Stimulated activated naive CD8-positive, alpha-beta T cell treated with anti-CD3 and anti-CD28 coated beads, Interleukin-15, amount 100 ng/mL, for 72 hours (primary cell): ENCODE results near the gene RTBDN.
A peak's percentile ranks its signal among the peaks of the same experiment; 100 is the strongest.

ENCODE experiments used
- ATAC-seq: fragments of 150-1000 bp; cut with Tn5 transposase; 2 replicates; pipeline ENCODE4 v1.10.0; 2021; ENCODE audit warnings: mild to moderate bottlenecking, moderate library complexity
- DNase-seq, 2 donors: peaks; one replicate each; pipeline ENCODE4 v3.0.0; 2021 to 2022
- H3K27ac Mint-ChIP-seq, 2 donors: one replicate each; pipeline ENCODE4 v1.8.0; 2022; ENCODE audit warnings: mild to moderate bottlenecking in 2 of 2, mixed read lengths in 2 of 2, moderate library complexity in 2 of 2
- H3K27me3 Mint-ChIP-seq: one replicate; pipeline ENCODE4 v1.8.0; 2022; ENCODE audit warnings: mixed read lengths
- H3K4me1 Mint-ChIP-seq: one replicate; pipeline ENCODE4 v1.8.0; 2022; ENCODE audit warnings: mild to moderate bottlenecking, mixed read lengths
- H3K4me3 Mint-ChIP-seq, 2 donors: one replicate each; pipeline ENCODE4 v1.8.0; 2022; ENCODE audit warnings: mild to moderate bottlenecking in 2 of 2, mixed read lengths in 2 of 2, moderate library complexity in 1 of 2
- H3K9me3 Mint-ChIP-seq, 2 donors: one replicate each; pipeline ENCODE4 v1.8.0; 2022; ENCODE audit warnings: mixed read lengths in 2 of 2

Gene RTBDN

GRCh38 chr19:12793290-12794195 is 40.8 kb downstream of the RTBDN start:
- H3K27ac Mint-ChIP-seq, result peak overlapping the region; percentile 98 to 100
- DNase-seq, result peak; percentile 96 to 97
- ATAC-seq, result peak; percentile 55
- H3K27me3 Mint-ChIP-seq, result no peaks in the 10 kb centered on the region
- H3K4me1 Mint-ChIP-seq, result peaks cover 37% of the 10 kb centered on the region
- H3K9me3 Mint-ChIP-seq, result no peaks in the 10 kb centered on the region
- H3K4me3 Mint-ChIP-seq, result peak overlapping the region; percentile 90 to 91

- Mint-ChIP-seq H3K27me3 (no peaks in the 10 kb centered on the region), H3K4me1 (peaks cover 42% of the 10 kb centered on the region), H3K9me3 (no peaks in the 10 kb centered on the region), H3K4me3 (peak overlapping the region; percentile 90 to 91), H3K27ac (peak overlapping the region; percentile 98 to 100)
- ATAC-seq, result no peak
- no peak for DNase-seq
These were observed 41.5 kb downstream of the RTBDN start for GRCh38 chr19:12792853-12793289.

DNA sequence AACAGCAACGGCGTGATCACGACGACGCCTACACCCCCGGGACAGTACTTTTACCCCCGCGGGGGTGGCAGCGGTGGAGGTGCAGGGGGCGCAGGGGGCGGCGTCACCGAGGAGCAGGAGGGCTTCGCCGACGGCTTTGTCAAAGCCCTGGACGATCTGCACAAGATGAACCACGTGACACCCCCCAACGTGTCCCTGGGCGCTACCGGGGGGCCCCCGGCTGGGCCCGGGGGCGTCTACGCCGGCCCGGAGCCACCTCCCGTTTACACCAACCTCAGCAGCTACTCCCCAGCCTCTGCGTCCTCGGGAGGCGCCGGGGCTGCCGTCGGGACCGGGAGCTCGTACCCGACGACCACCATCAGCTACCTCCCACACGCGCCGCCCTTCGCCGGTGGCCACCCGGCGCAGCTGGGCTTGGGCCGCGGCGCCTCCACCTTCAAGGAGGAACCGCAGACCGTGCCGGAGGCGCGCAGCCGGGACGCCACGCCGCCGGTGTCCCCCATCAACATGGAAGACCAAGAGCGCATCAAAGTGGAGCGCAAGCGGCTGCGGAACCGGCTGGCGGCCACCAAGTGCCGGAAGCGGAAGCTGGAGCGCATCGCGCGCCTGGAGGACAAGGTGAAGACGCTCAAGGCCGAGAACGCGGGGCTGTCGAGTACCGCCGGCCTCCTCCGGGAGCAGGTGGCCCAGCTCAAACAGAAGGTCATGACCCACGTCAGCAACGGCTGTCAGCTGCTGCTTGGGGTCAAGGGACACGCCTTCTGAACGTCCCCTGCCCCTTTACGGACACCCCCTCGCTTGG is 42.1 kb downstream of the RTBDN start:
- ATAC-seq (no peak), DNase-seq (peak; percentile 86 to 90)
- H3K27ac Mint-ChIP-seq, result peak overlapping the region; percentile 98 to 100
- no peaks in the 10 kb centered on the region for H3K9me3 Mint-ChIP-seq
- H3K4me3 Mint-ChIP-seq, result peak overlapping the region; percentile 90 to 91
- no peaks in the 10 kb centered on the region for H3K27me3 Mint-ChIP-seq
- peaks cover 42% of the 10 kb centered on the region for H3K4me1 Mint-ChIP-seq

DNA sequence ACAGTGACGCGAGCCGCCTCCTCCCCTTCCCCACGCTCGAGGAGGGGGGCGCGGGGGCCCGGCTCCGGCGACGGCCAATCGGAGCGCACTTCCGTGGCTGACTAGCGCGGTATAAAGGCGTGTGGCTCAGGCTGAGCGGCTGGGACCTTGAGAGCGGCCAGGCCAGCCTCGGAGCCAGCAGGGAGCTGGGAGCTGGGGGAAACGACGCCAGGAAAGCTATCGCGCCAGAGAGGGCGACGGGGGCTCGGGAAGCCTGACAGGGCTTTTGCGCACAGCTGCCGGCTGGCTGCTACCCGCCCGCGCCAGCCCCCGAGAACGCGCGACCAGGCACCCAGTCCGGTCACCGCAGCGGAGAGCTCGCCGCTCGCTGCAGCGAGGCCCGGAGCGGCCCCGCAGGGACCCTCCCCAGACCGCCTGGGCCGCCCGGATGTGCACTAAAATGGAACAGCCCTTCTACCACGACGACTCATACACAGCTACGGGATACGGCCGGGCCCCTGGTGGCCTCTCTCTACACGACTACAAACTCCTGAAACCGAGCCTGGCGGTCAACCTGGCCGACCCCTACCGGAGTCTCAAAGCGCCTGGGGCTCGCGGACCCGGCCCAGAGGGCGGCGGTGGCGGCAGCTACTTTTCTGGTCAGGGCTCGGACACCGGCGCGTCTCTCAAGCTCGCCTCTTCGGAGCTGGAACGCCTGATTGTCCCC is 42.9 kb downstream of the RTBDN start, which contains the start of gene JUNB:
JUNB (plus strand) TSS at position 142 of the 706 bp plus-strand sequence; CDS start at position 428, 286 bp downstream.
- Mint-ChIP-seq H3K4me3 (peak within 1 kb of the TSS; percentile 90 to 91), H3K27ac (peak within 1 kb of the TSS; percentile 89 to 100), H3K4me1 (peaks cover 40% of the 10 kb centered on the region)

DNA sequence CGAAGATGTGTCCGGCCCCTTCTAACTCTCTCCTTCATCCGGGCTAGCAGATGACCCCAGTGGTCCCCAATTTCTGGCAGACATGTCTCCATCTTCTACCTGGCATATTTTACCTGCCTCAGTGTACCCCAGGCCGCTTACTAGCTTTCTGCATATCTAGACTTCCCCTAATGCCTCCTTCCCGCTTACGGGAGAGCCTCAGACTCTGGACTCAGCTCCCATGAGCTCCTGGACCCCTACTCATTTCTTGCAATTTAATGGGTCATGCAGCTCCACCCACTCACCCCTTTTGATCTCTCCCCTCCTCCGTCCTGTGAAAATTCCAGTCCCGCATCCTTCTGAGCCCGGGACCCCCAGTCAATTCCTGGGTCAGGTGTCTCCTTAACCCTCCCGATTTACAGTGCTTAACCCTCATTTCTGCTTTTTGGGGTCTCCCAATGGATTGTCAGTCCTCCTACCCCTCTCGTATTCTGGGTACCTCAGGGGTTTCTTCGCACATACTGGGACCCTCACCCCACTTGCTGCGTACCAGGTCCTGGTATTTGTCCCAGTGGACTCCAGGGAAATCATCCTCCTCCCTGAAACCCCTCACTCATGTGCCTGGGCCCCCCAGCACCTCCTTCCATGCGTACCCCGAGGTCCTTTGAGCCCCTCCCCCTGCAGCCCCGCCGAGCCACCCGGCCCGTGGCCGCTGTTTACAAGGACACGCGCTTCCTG is 43.6 kb downstream of the RTBDN start:
- peaks cover 33% of the 10 kb centered on the region for H3K4me1 Mint-ChIP-seq
- peak overlapping the region; percentile 90 to 91 for H3K4me3 Mint-ChIP-seq
- no peaks in the 10 kb centered on the region for H3K9me3 Mint-ChIP-seq
- peak overlapping the region; percentile 89 to 100 for H3K27ac Mint-ChIP-seq
- H3K27me3 Mint-ChIP-seq, result no peaks in the 10 kb centered on the region
- ATAC-seq, result no peak
- no peak for DNase-seq

More for the DNA sequence above, 42.9 kb downstream of the RTBDN start, which contains the start of gene JUNB:
- Mint-ChIP-seq H3K27me3 (no peaks in the 10 kb centered on the region), H3K9me3 (no peaks in the 10 kb centered on the region)
- DNase-seq, result peak; percentile 97 to 99
- peak; percentile 49 for ATAC-seq

- Mint-ChIP-seq H3K4me3 (peak overlapping the region; percentile 90 to 91), H3K27ac (peak overlapping the region; percentile 89 to 100), H3K9me3 (no peaks in the 10 kb centered on the region), H3K27me3 (no peaks in the 10 kb centered on the region), H3K4me1 (peaks cover 26% of the 10 kb centered on the region)
- ATAC-seq, result peak; percentile 64
- peak; percentile 100 for DNase-seq
These were observed 44.3 kb downstream of the RTBDN start for GRCh38 chr19:12789904-12790619.

DNA sequence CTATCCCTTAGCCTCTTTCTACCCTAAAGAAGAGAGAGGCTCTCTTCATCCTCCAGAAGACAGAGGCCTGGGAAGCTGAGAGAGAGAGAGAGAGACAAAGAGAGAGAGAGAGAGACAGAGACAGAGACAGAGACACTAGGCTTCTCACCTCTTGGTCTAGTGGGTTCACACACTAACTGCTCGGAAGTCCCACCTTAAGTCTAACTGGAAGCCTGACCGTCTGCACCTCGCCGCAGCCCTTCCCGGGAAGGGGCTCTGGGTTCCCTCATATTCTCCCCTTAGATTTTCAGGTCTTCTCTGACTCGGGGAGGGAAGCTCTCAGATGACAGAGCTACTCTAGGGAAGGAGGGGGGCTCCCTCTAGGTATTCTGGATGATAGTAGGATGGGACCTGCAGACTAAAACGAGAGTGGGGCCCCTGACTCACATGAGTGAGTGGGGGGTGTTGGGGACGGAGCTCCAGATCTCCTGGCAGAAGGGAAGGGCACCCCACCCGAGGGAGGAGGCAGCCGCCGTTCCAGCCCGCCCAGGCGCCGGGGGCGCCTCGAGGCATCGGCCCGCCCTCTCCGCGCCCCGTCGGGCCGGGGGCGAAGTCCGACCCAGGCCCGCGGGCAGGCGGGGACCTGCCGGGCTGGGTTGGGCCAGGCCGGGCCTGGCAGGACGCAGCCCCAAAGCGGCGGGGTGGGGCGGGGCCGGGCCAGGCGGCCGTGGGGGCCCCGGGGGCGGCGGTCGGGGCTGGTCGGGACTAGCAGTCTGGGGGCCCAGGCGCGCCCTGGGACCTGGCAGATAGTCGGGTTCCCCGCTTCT is 45.1 kb downstream of the RTBDN start:
- no peak for ATAC-seq
- peak overlapping the region; percentile 91 to 97 for H3K27ac Mint-ChIP-seq

DNA sequence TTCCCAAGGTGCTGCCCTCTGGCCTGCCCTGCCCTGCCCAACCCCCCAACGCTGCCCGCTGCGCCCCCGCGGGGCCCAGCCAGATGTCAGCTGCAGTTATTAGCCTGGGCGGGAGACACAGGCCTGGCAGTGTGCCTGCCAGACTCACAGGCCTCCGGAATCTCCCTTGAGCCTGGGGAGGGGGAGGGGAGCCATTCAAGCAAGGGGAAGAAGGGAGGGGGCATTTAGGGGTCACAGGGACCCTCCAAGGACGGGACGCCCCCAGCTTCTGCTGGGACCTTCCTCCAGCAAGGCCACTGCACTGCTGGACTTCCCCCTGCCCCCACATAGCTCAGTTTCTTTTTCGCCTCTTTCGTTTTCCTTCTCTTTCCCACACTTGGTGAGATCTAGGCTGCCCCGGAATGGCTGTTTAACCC is 45.7 kb downstream of the RTBDN start:
- ATAC-seq, result no peak
- Mint-ChIP-seq H3K27me3 (no peaks in the 10 kb centered on the region), H3K4me3 (peak overlapping the region; percentile 95 to 97), H3K9me3 (no peaks in the 10 kb centered on the region), H3K4me1 (peaks cover 13% of the 10 kb centered on the region), H3K27ac (peak overlapping the region; percentile 91 to 97)
- DNase-seq, result peak; percentile 37 to 72

More for the DNA sequence above, 45.1 kb downstream of the RTBDN start:
- no peak for DNase-seq
- Mint-ChIP-seq H3K4me3 (peak overlapping the region; percentile 95 to 97), H3K4me1 (peaks cover 18% of the 10 kb centered on the region), H3K9me3 (no peaks in the 10 kb centered on the region), H3K27me3 (no peaks in the 10 kb centered on the region)

- Mint-ChIP-seq H3K27me3 (no peaks in the 10 kb centered on the region), H3K9me3 (no peaks in the 10 kb centered on the region), H3K4me1 (peaks cover 13% of the 10 kb centered on the region), H3K27ac (peak overlapping the region in 1 of 2 donors; percentile 91), H3K4me3 (peak overlapping the region; percentile 95 to 97)
- ATAC-seq, result no peak
- DNase-seq, result no peak
These were observed 46.2 kb downstream of the RTBDN start for GRCh38 chr19:12788042-12788681.

GRCh38 chr19:12787458-12787857 is 46.9 kb downstream of the RTBDN start:
- ATAC-seq, result no peak
- H3K9me3 Mint-ChIP-seq, result no peaks in the 10 kb centered on the region
- H3K27ac Mint-ChIP-seq, result no peak overlapping the region
- no peak for DNase-seq
- peaks cover 13% of the 10 kb centered on the region for H3K4me1 Mint-ChIP-seq
- H3K27me3 Mint-ChIP-seq, result no peaks in the 10 kb centered on the region
- no peak overlapping the region for H3K4me3 Mint-ChIP-seq

DNA sequence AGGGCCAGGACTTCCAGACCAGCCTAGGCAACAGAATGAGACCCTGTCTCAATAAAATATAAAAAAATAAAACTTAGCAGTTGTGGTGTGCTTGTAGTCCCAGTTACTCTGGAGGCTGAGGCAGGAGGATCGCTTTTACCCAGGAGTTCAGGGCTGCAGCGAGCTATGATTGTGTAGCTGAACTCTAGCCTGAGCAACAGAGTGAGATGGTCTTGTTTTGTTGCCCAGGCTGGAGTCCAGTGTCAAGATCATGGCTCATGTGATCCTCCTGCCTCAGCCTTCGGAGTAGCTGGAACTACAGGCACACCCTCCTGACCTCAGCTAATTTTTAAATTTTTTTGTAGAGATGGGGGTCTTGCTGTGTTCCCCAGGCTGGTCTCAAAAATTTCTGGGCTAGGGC is 47.4 kb downstream of the RTBDN start:
- peak overlapping the region in 1 of 2 donors; percentile 7 for H3K27ac Mint-ChIP-seq
- H3K4me1 Mint-ChIP-seq, result peaks cover 18% of the 10 kb centered on the region
- H3K9me3 Mint-ChIP-seq, result no peaks in the 10 kb centered on the region
- H3K27me3 Mint-ChIP-seq, result no peaks in the 10 kb centered on the region
- ATAC-seq (no peak), DNase-seq (no peak)
- peak overlapping the region in 1 of 2 donors; percentile 52 for H3K4me3 Mint-ChIP-seq

DNA sequence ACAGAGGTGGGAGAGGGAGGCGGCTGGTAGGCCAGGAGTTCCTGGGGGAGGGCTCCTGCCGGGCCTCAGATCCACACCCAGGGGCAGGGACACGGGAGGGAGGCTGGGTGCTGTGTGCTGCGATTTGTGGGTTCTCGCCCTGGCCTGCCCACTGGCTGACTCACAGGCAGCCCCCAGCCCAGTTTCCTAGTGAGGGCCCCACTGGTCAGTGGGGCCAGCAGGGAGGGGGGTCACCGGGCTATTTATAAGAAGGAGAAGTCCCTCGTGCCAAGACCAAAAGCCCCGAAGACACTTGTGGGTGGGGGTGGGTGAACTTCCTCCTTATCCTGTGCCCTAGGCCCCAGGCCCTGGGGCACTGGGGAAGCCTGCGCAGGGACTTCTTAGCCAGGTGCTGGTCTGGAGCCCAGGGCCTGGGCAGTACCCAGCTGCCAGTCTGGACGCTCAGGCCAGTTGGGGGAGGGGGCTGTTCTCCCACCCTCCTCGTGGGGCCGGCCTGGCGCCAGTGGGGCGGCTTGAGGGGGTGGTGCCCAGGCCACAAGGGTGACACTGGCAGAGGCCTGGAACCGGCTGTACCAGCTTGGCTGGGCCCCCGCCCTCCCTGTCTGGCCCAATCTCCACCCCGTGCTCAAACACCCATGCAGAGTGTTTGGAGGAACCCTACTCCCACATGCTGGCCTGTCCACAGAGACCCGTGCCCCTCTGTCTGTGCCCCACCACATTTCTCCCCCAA is 48.1 kb downstream of the RTBDN start:
- DNase-seq, result peak in 1 of 2 donors; percentile 25
- Mint-ChIP-seq H3K27me3 (no peaks in the 10 kb centered on the region), H3K4me1 (peaks cover 24% of the 10 kb centered on the region), H3K4me3 (peak overlapping the region in 1 of 2 donors; percentile 52), H3K9me3 (no peaks in the 10 kb centered on the region), H3K27ac (peak overlapping the region; percentile 7 to 86)
- ATAC-seq, result no peak
